ENCODE measurements around the gene MON1B. TPM values are rescaled to one million over a fixed set of nuclear protein-coding genes. Genes with fewer than 3 reads are reported as not detected.

MON1B gene
- total and polyA plus RNA-seq, 2 of the 13 experiments (the other 11 are each of a cell fraction or from before 2014, with no cell fraction given), result 13.4 to 15.6 TPM

DNA sequence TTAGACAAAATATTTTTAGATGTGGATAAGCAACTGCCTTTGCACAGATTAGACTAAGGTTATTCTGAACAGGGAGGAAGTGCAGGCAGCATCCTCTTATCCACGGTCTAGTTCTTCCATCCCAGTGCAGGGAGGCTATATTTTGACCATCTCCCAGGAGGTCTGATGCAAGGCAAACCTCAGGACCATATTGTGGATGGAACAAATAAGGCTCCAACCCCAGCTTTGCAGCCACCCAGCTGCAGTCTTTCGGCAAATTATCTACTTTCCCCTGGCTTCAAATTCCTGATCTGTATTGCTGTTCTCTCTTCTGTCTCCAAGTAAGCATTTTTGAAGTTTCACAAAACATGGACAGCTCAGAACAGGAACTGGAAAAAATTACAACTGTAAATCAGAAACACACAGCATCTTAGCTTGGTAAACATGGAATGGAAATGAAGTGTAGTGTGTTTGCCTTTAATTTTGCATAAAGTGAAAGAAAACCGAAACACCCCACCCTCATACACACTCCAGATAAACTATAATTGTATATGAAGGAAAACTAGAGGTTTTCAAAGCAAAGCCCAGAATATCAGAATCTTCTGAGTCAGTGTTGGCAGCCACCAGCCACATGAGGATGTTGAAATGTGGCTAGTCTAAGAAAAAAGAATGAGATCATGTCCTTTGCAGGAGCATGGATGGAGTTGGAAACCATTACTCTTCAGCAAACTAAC lies 33.5 kb upstream of the MON1B start:
- no peak overlapping the region for H3K4me3 ChIP-seq (replicated peaks in 1 of 3; ENCODE audit: insufficient read depth in 1 of 3, low read depth in 2 of 3, low read length in 3 of 3)
- H3K9me3 ChIP-seq (ENCODE audit: low read length), result no peaks in the 10 kb centered on the region
- H4K20me1 ChIP-seq (ENCODE audit: insufficient read depth, low read length), result no peaks in the 10 kb centered on the region
- peaks cover 0 to 5% of the 10 kb centered on the region in 2 experiments; a peak in 2 of 5 replicates for H3K27me3 ChIP-seq (ENCODE audit: control insufficient read depth in 1 of 2, insufficient read depth in 2 of 2, low read length in 2 of 2)
- no peak overlapping the region for H3K9ac ChIP-seq (ENCODE audit: insufficient read depth, low read depth, low read length)
- in situ Hi-C loops (cut with HindIII; ENCODE audit: extremely low pct_ligation_motif_present, low pct_unique_long_range_greater_than_20kb) (loop anchor here (25.0 kb wide), 2 partner anchors 495 to 870 kb away; partner anchors contain the start of gene CNTNAP4), intact Hi-C loops (cut with micrococcal nuclease; ENCODE audit: unreplicated experiment) (no loop called here)
- no peak overlapping the region for H3K4me2 ChIP-seq (ENCODE audit: low read depth, low read length)
- ATAC-seq, result no peak
- H3K36me3 ChIP-seq (replicated peaks in 1 of 2; ENCODE audit: control insufficient read depth in 1 of 2, insufficient read depth in 2 of 2, low read length in 2 of 2), result no peaks in the 10 kb centered on the region
- FAIRE-seq, result no peak
- no peak for TF ChIP-seq BCL6 (CRISPR knock-in tag; IDR thresholded peaks at IDR 0.05)
- TF ChIP-seq CHCHD3 (CRISPR knock-in tag; IDR thresholded peaks at IDR 0.05), result no peak
- no peak for TF ChIP-seq ETS1 (CRISPR knock-in tag; IDR thresholded peaks at IDR 0.05)
- TF ChIP-seq TBP (CRISPR knock-in tag; IDR thresholded peaks at IDR 0.05), result no peak
- TF ChIP-seq ZSCAN31 (CRISPR knock-in tag; IDR thresholded peaks at IDR 0.05; ENCODE audit: low read depth), result no peak
- TF ChIP-seq ZKSCAN1 (IDR thresholded peaks at IDR 0.05; ENCODE audit: low read length), result no peak
- no peak for TF ChIP-seq ZNF326 (CRISPR knock-in tag; IDR thresholded peaks at IDR 0.05; ENCODE audit: borderline replicate concordance)
- ChIA-PET POLR2A (no interaction called here), CTCF (ENCODE audit: low intra/inter-chr PET ratio, low total read pairs) (no interaction called here)
- WGBS (ENCODE audit: low lambda C conversion rate), result 30% methylated on average over 3 of the region's 3 CpGs
- no peak overlapping the region for H2AFZ ChIP-seq (ENCODE audit: low read length)
- DNase-seq (ENCODE audit: low spot score), result no peak
- no peak overlapping the region for H3K27ac ChIP-seq (ENCODE audit: extremely low read length, insufficient read depth, low read length)
- H3K4me1 ChIP-seq (ENCODE audit: insufficient read depth, low read length), result no peaks in the 10 kb centered on the region
- H3K79me2 ChIP-seq (ENCODE audit: insufficient read depth, low read length), result no peaks in the 10 kb centered on the region
- BruUV-seq (replicated peaks), result no TSS peak

GRCh38 chr16:77158293-77158692 lies 32.7 kb upstream of the MON1B start:
- Histone ChIP-seq H3K27ac (ENCODE audit: extremely low read length, insufficient read depth, low read length) (no peak overlapping the region), H3K27me3 (ENCODE audit: control insufficient read depth in 1 of 2, insufficient read depth in 2 of 2, low read length in 2 of 2) (peaks cover 0 to 5% of the 10 kb centered on the region in 2 experiments; a peak in 2 of 5 replicates), H4K20me1 (ENCODE audit: insufficient read depth, low read length) (no peaks in the 10 kb centered on the region), H3K4me3 (replicated peaks in 1 of 3; ENCODE audit: insufficient read depth in 1 of 3, low read depth in 2 of 3, low read length in 3 of 3) (no peak overlapping the region), H3K36me3 (replicated peaks in 1 of 2; ENCODE audit: control insufficient read depth in 1 of 2, insufficient read depth in 2 of 2, low read length in 2 of 2) (no peaks in the 10 kb centered on the region), H3K4me2 (ENCODE audit: low read depth, low read length) (no peak overlapping the region), H3K4me1 (ENCODE audit: insufficient read depth, low read length) (no peaks in the 10 kb centered on the region), H3K79me2 (ENCODE audit: insufficient read depth, low read length) (no peaks in the 10 kb centered on the region), H3K9ac (ENCODE audit: insufficient read depth, low read depth, low read length) (no peak overlapping the region), H3K9me3 (ENCODE audit: low read length) (no peaks in the 10 kb centered on the region), H2AFZ (ENCODE audit: low read length) (no peak overlapping the region)
- ChIA-PET POLR2A (no interaction called here), CTCF (ENCODE audit: low intra/inter-chr PET ratio, low total read pairs) (no interaction called here)
- FAIRE-seq, result no peak
- in situ Hi-C loops (cut with HindIII; ENCODE audit: extremely low pct_ligation_motif_present, low pct_unique_long_range_greater_than_20kb), result loop anchor here (25.0 kb wide), 2 partner anchors 496 to 871 kb away; partner anchors contain the start of gene CNTNAP4
- no peak for ATAC-seq
- DNase-seq (ENCODE audit: low spot score), result no peak
- 22% methylated on average over 6 of the region's 6 CpGs for WGBS (ENCODE audit: low lambda C conversion rate)
- intact Hi-C loops (cut with micrococcal nuclease; ENCODE audit: unreplicated experiment), result no loop called here
- no TSS peak for BruUV-seq (replicated peaks)
- TF ChIP-seq, protein P1, sequence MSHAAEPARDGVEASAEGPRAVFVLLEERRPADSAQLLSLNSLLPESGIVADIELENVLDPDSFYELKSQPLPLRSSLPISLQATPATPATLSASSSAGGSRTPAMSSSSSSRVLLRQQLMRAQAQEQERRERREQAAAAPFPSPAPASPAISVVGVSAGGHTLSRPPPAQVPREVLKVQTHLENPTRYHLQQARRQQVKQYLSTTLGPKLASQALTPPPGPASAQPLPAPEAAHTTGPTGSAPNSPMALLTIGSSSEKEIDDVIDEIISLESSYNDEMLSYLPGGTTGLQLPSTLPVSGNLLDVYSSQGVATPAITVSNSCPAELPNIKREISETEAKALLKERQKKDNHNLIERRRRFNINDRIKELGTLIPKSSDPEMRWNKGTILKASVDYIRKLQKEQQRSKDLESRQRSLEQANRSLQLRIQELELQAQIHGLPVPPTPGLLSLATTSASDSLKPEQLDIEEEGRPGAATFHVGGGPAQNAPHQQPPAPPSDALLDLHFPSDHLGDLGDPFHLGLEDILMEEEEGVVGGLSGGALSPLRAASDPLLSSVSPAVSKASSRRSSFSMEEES (CRISPR knock-in tag; IDR thresholded peaks at IDR 0.05), result no peak
- no peak for TF ChIP-seq PRDM10 (CRISPR knock-in tag; IDR thresholded peaks at IDR 0.05; ENCODE audit: low read depth)
- no peak for TF ChIP-seq POLR2A (IDR thresholded peaks at IDR 0.05; ENCODE audit: insufficient read depth in 1 of 2, low read depth in 2 of 2, low read length in 2 of 2)
- no peak for TF ChIP-seq ZNF746 (CRISPR knock-in tag; IDR thresholded peaks at IDR 0.05)
- TF ChIP-seq NONO (IDR thresholded peaks at IDR 0.05), result no peak
- no peak for TF ChIP-seq NONO (CRISPR knock-in tag; conservative IDR thresholded peaks at IDR 0.05)
